Gastrocnemius medialis (tissue), 4 donors: ENCODE measurements around the gene NT5DC4. TPM values are rescaled to one million over a fixed set of nuclear protein-coding genes. Genes with fewer than 3 reads are reported as not detected.
A peak's percentile ranks its signal among the peaks of the same experiment; 100 is the strongest.

Experiments
- ATAC-seq, 2 donors: fragments of 150-250 bp; one replicate each; pipeline ENCODE4 v1.9.1; 2016
- DNase-seq, 2 donors: peaks; one replicate each; pipeline ENCODE4 v3.0.0-alpha.2; 2019
- H3K27ac ChIP-seq, 4 donors: fragments of 200-600 bp; sonication (generic); 1 replicate in 1 of 4; 2 replicates in 3 of 4; pipeline ENCODE4 v1.5.1; 2016 to 2018; ENCODE audit warnings: mild to moderate bottlenecking in 2 of 4, moderate library complexity in 1 of 4
- H3K27me3 ChIP-seq, 3 donors: fragments of 200-600 bp; sonication (generic) in 2 of 3; 1 replicate in 1 of 3; 2 replicates in 2 of 3; pipeline versions ENCODE4 v1.5.1 to v1.6.0; 2016 to 2019; ENCODE audit warnings: mild to moderate bottlenecking in 1 of 3, moderate library complexity in 1 of 3
- H3K36me3 ChIP-seq, 2 donors: fragments of 200-600 bp; sonication (generic) in 1 of 2; one replicate each; pipeline ENCODE4 v1.5.1; 2017 to 2018
- H3K4me1 ChIP-seq, 2 donors: fragments of 200-600 bp; sonication (generic) in 1 of 2; one replicate each; pipeline ENCODE4 v1.5.1; 2016 to 2017; ENCODE audit warnings: mild to moderate bottlenecking in 2 of 2
- H3K4me3 ChIP-seq, 4 donors: fragments of 200-600 bp; sonication (generic) in 3 of 4; 1 replicate in 1 of 4; 2 replicates in 3 of 4; pipeline ENCODE4 v1.5.1; 2016 to 2019; ENCODE audit warnings: mild to moderate bottlenecking in 2 of 4
- H3K9me3 ChIP-seq, 3 donors: fragments of 200-600 bp; sonication (generic) in 2 of 3; 1 replicate in 1 of 3; 2 replicates in 2 of 3; pipeline ENCODE4 v1.5.1; 2016 to 2019
- CTCF ChIP-seq, 5 experiments: fragments of 450-650 bp in 3 of 5; fragments of 200-600 bp in 2 of 5; sonication (generic) in 2 of 5; IDR thresholded peaks in 4 of 5; conservative IDR thresholded peaks in 1 of 5; 1 replicate in 4 of 5; 2 replicates in 1 of 5; pipeline ENCODE4 v1.5.1; 2016 to 2019; ENCODE audit warnings: antibody characterized with exemption in 5 of 5, mild to moderate bottlenecking in 3 of 5, moderate library complexity in 3 of 5
- POLR2A ChIP-seq, 2 donors: fragments of 450-650 bp; IDR thresholded peaks; one replicate each; pipeline ENCODE4 v1.6.1; 2017; ENCODE audit warnings: antibody characterized with exemption in 2 of 2, mild to moderate bottlenecking in 2 of 2, moderate library complexity in 2 of 2
- in situ Hi-C, 4 donors: fragments of 200-750 bp; cut with MboI; loops; one replicate each; pipeline versions ENCODE4 v1.15.0 to v1.8.0; 2017; ENCODE audit warnings: low sequenced_read_pairs in 4 of 4
- intact Hi-C: fragments of 100-400 bp; cut with DNase I; formaldehyde crosslinking; loops from one replicate; pipeline ENCODE4 v1.15.1; 2023; ENCODE audit warnings: low total_unique reads
- total RNA-seq, 4 donors: library from RNA; depleted of rRNA; stranded (reverse); fragments of >200 nt; gene quantifications; one replicate each; pipeline versions ENCODE4 v1.1.0 to v1.2.3, GENCODE V29; 2016

The NT5DC4 gene
- total RNA-seq, 4 donors from 2014 or later = not detected

- intact Hi-C loops = no loop called here
- Histone ChIP-seq H3K27ac (no peak overlapping the region), H3K4me1 (peaks cover 6 to 16% of the 10 kb centered on the region in 2 donors), H3K36me3 (no peaks in the 10 kb centered on the region), H3K4me3 (no peak overlapping the region), H3K9me3 (no peaks in the 10 kb centered on the region), H3K27me3 (no peaks in the 10 kb centered on the region)
- in situ Hi-C loops = loop anchor here in 2 of 4 donors (5.0 to 10.0 kb wide), 2 partner anchors 61 to 83 kb away; no protein-coding TSS in a partner anchor
- DNase-seq (no peak), ATAC-seq (no peak)
- TF ChIP-seq POLR2A (IDR thresholded peaks at IDR 0.05) (no peak), CTCF (IDR thresholded peaks at IDR 0.05 in 4 of 5, conservative IDR thresholded peaks at IDR 0.05 in 1 of 5) (peak in 1 of 5 experiments; percentile 16)
These were observed 35.4 kb upstream of the NT5DC4 start for GRCh38 chr2:112685271-112685884.

GRCh38 chr2:112686348-112687217 is 34.2 kb upstream of the NT5DC4 start:
- Histone ChIP-seq H3K27ac (no peak overlapping the region), H3K9me3 (no peaks in the 10 kb centered on the region), H3K27me3 (no peaks in the 10 kb centered on the region), H3K4me3 (no peak overlapping the region), H3K36me3 (no peaks in the 10 kb centered on the region), H3K4me1 (peaks cover 0 to 11% of the 10 kb centered on the region in 2 donors)
- ATAC-seq (no peak), DNase-seq (no peak)
- intact Hi-C loops = no loop called here
- TF ChIP-seq POLR2A (IDR thresholded peaks at IDR 0.05) (no peak), CTCF (IDR thresholded peaks at IDR 0.05 in 4 of 5, conservative IDR thresholded peaks at IDR 0.05 in 1 of 5) (no peak)
- in situ Hi-C loops = loop anchor here in 2 of 4 donors (5.0 to 10.0 kb wide), 2 partner anchors 62 to 84 kb away; no protein-coding TSS in a partner anchor

- no peak overlapping the region for H3K4me3 ChIP-seq
- H3K4me1 ChIP-seq = peaks cover 0 to 11% of the 10 kb centered on the region in 2 donors
- DNase-seq (no peak), ATAC-seq (no peak)
- TF ChIP-seq POLR2A (IDR thresholded peaks at IDR 0.05) = no peak
- H3K27me3 ChIP-seq = no peaks in the 10 kb centered on the region
- no peaks in the 10 kb centered on the region for H3K9me3 ChIP-seq
- no peaks in the 10 kb centered on the region for H3K36me3 ChIP-seq
- in situ Hi-C loops = loop anchor here in 2 of 4 donors (5.0 to 10.0 kb wide), 2 partner anchors 63 to 85 kb away; no protein-coding TSS in a partner anchor
- intact Hi-C loops = no loop called here
- no peak overlapping the region for H3K27ac ChIP-seq
These were observed 33.3 kb upstream of the NT5DC4 start for GRCh38 chr2:112687522-112687921.

- no peak overlapping the region for H3K4me3 ChIP-seq
- H3K9me3 ChIP-seq = no peaks in the 10 kb centered on the region
- ATAC-seq = no peak
- TF ChIP-seq POLR2A (IDR thresholded peaks at IDR 0.05) (no peak), CTCF (IDR thresholded peaks at IDR 0.05 in 4 of 5, conservative IDR thresholded peaks at IDR 0.05 in 1 of 5) (no peak)
- DNase-seq = no peak
- in situ Hi-C loops = loop anchor here in 2 of 4 donors (5.0 to 10.0 kb wide), 2 partner anchors 63 to 86 kb away; no protein-coding TSS in a partner anchor
- intact Hi-C loops = no loop called here
- no peak overlapping the region for H3K27ac ChIP-seq
- no peaks in the 10 kb centered on the region for H3K36me3 ChIP-seq
- H3K27me3 ChIP-seq = no peaks in the 10 kb centered on the region
- H3K4me1 ChIP-seq = peaks cover 0 to 11% of the 10 kb centered on the region in 2 donors
These were observed 32.5 kb upstream of the NT5DC4 start for GRCh38 chr2:112688086-112688880.
